DMS114 treated with DMSO at 0.1 percent for 48 hours (cell line): ENCODE measurements around the gene CAMTA1.

Experiments
- DNase-seq: peaks from one replicate; lab custom pipeline; 2025; ENCODE audit not compliant: unreplicated experiment; lab: John Stamatoyannopoulos, UW

CAMTA1 gene

GRCh38 chr1:7572654-7573152 is 787.4 kb downstream of the CAMTA1 start:
- DNase-seq, result no peak

- DNase-seq, result no peak
Measured at GRCh38 chr1:7573481-7573880, 788.2 kb downstream of the CAMTA1 start.

GRCh38 chr1:7574121-7575040 is 789.1 kb downstream of the CAMTA1 start:
- DNase-seq, result no peak

GRCh38 chr1:7575041-7575400 is 789.8 kb downstream of the CAMTA1 start:
- no peak for DNase-seq

GRCh38 chr1:7576946-7577657 is 791.8 kb downstream of the CAMTA1 start:
- no peak for DNase-seq

- no peak for DNase-seq
Measured at GRCh38 chr1:7578206-7578605, 793.0 kb downstream of the CAMTA1 start.

GRCh38 chr1:7579016-7579415 is 793.8 kb downstream of the CAMTA1 start:
- no peak for DNase-seq

- DNase-seq, result no peak
Measured at GRCh38 chr1:7579831-7580804, 794.9 kb downstream of the CAMTA1 start.

- no peak for DNase-seq
Measured at GRCh38 chr1:7580923-7581753, 795.9 kb downstream of the CAMTA1 start.

- DNase-seq, result no peak
Measured at GRCh38 chr1:7581754-7582459, 796.7 kb downstream of the CAMTA1 start.

- DNase-seq, result no peak
Measured at GRCh38 chr1:7582460-7582972, 797.3 kb downstream of the CAMTA1 start.

- DNase-seq, result no peak
Measured at GRCh38 chr1:7583291-7584096, 798.2 kb downstream of the CAMTA1 start.

- no peak for DNase-seq
Measured at GRCh38 chr1:7584157-7584556, 798.9 kb downstream of the CAMTA1 start.

- DNase-seq, result no peak
Measured at GRCh38 chr1:7584643-7585042, 799.4 kb downstream of the CAMTA1 start.

GRCh38 chr1:7585216-7585907 is 800.1 kb downstream of the CAMTA1 start:
- DNase-seq, result no peak

- no peak for DNase-seq
Measured at GRCh38 chr1:7586031-7586941, 801.0 kb downstream of the CAMTA1 start.
